ENCODE results near the gene FGF8. TPM values are rescaled to one million over a fixed set of nuclear protein-coding genes. Genes with fewer than 3 reads are reported as not detected.

Gene FGF8
- total and polyA plus RNA-seq, 9 of the 15 experiments (the other 6 are each of a cell fraction or from before 2014, with no cell fraction given), result 0.13 to 0.82 (median 0.37) TPM; not detected in 5

GRCh38 chr10:101771380-101771779, 4.5 kb downstream of the FGF8 start (continued):
- TF ChIP-seq ZNF518B (CRISPR knock-in tag; IDR thresholded peaks at IDR 0.05) (no peak), MGA (IDR thresholded peaks at IDR 0.05) (no peak)

Data from K562 (cell line).